Measurements from ENCODE around the gene COL4A2.

DNA sequence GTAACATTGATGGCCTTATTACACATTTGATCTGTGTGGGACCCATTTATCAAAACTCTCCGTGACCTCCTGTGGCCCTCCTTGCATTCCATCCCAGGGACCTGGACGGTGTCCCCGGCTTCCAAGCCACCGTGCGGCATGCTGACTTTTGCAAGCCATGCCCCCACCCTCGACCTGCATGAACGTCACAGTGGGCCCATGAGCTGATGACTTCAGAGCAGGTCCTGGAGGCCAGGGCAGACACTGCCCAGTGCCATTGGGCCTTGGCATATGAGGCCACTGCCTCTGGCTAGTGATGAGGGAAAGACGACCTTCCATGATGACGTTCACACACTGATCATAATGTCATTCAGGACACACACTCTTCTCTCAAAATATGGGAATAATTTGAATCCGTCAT, 191.7 kb downstream of the COL4A2 start:
- no peak for TF ChIP-seq POLR2A (IDR thresholded peaks at IDR 0.05)
- TF ChIP-seq, protein P1, sequence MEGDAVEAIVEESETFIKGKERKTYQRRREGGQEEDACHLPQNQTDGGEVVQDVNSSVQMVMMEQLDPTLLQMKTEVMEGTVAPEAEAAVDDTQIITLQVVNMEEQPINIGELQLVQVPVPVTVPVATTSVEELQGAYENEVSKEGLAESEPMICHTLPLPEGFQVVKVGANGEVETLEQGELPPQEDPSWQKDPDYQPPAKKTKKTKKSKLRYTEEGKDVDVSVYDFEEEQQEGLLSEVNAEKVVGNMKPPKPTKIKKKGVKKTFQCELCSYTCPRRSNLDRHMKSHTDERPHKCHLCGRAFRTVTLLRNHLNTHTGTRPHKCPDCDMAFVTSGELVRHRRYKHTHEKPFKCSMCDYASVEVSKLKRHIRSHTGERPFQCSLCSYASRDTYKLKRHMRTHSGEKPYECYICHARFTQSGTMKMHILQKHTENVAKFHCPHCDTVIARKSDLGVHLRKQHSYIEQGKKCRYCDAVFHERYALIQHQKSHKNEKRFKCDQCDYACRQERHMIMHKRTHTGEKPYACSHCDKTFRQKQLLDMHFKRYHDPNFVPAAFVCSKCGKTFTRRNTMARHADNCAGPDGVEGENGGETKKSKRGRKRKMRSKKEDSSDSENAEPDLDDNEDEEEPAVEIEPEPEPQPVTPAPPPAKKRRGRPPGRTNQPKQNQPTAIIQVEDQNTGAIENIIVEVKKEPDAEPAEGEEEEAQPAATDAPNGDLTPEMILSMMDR (IDR thresholded peaks at IDR 0.05), result no peak
